HepG2 (cell line): Measurements from ENCODE around the gene SRC. TPM values are rescaled to one million over a fixed set of nuclear protein-coding genes. Genes with fewer than 3 reads are reported as not detected.

Experiments used
- ATF1 ChIP-seq: IDR thresholded peaks from 2 replicates; pipeline ENCODE4 v1.6.1; 2016; ENCODE audit warnings: mild to moderate bottlenecking, control low read depth
- DPF2 ChIP-seq: sonication (generic); formaldehyde crosslinking; IDR thresholded peaks from 2 replicates; pipeline ENCODE4 v1.4.0; 2020; ENCODE audit warnings: mild to moderate bottlenecking, low read depth, missing genetic modification reagents, borderline replicate concordance
- GLI4 ChIP-seq: sonication (generic); formaldehyde crosslinking; IDR thresholded peaks from 2 replicates; pipeline ENCODE4 v1.5.1; 2020; ENCODE audit warnings: missing genetic modification reagents, mild to moderate bottlenecking, moderate library complexity, borderline replicate concordance
- GZF1 ChIP-seq: sonication (generic); formaldehyde crosslinking; IDR thresholded peaks from 2 replicates; pipeline ENCODE4 v1.5.1; 2020; ENCODE audit warnings: mild to moderate bottlenecking, missing genetic modification reagents
- NR2C2 ChIP-seq: sonication (generic); formaldehyde crosslinking; IDR thresholded peaks from 2 replicates; pipeline ENCODE4 v1.4.0; 2020; ENCODE audit warnings: missing genetic modification reagents, mild to moderate bottlenecking, moderate library complexity, borderline replicate concordance
- PHF8 ChIP-seq: sonication (generic); formaldehyde crosslinking; IDR thresholded peaks from 2 replicates; pipeline ENCODE4 v1.5.0; 2020; ENCODE audit warnings: missing genetic modification reagents
- RBM22 ChIP-seq: fragments of 200-400 bp; formaldehyde crosslinking; optimal IDR thresholded peaks from 2 replicates; pipeline ENCODE3; 2017; ENCODE audit warnings: mild to moderate bottlenecking, low read length, moderate library complexity
- RBM39 ChIP-seq: fragments of 200-400 bp; formaldehyde crosslinking; IDR thresholded peaks from one replicate; pipeline ENCODE4 v1.6.1; 2018; ENCODE audit warnings: antibody characterized with exemption, mild to moderate bottlenecking, low read depth, low read length; ENCODE audit not compliant: poor library complexity, severe bottlenecking
- TBX2 ChIP-seq: sonication (generic); formaldehyde crosslinking; IDR thresholded peaks from 2 replicates; pipeline ENCODE4 v1.5.0; 2020; ENCODE audit warnings: missing genetic modification reagents, mild to moderate bottlenecking, borderline replicate concordance
- ZBTB38 ChIP-seq: sonication (generic); formaldehyde crosslinking; IDR thresholded peaks from 2 replicates; pipeline ENCODE4 v1.5.1; 2020; ENCODE audit warnings: mild to moderate bottlenecking, missing genetic modification reagents
- ZNF205 ChIP-seq: IDR thresholded peaks from 2 replicates; pipeline ENCODE4 v1.6.1; 2018; ENCODE audit warnings: missing biosample characterization, missing genetic modification reagents
- ZNF224 ChIP-seq: sonication (generic); formaldehyde crosslinking; IDR thresholded peaks from 2 replicates; pipeline ENCODE4 v1.5.0; 2020; ENCODE audit warnings: mild to moderate bottlenecking, missing genetic modification reagents
- ZNF362 ChIP-seq: sonication (generic); formaldehyde crosslinking; IDR thresholded peaks from 2 replicates; pipeline ENCODE4 v1.4.0; 2020; ENCODE audit warnings: missing genetic modification reagents, mild to moderate bottlenecking, borderline replicate concordance
- ZNF687 ChIP-seq: sonication (generic); formaldehyde crosslinking; IDR thresholded peaks from 2 replicates; pipeline ENCODE4 v1.5.1; 2020; ENCODE audit warnings: mild to moderate bottlenecking, missing genetic modification reagents, moderate library complexity
- ZNF691 ChIP-seq: sonication (generic); formaldehyde crosslinking; IDR thresholded peaks from 2 replicates; pipeline ENCODE4 v1.4.0; 2020; ENCODE audit warnings: missing genetic modification reagents, low read depth, mild to moderate bottlenecking, borderline replicate concordance
- ZNF704 ChIP-seq: sonication (generic); formaldehyde crosslinking; IDR thresholded peaks from 2 replicates; pipeline ENCODE4 v1.8.1; 2023; ENCODE audit warnings: mild to moderate bottlenecking, inconsistent platforms, moderate library complexity, missing genetic modification reagents, borderline replicate concordance
- polyA plus RNA-seq, 8 experiments: library from polyadenylated mRNA; depleted of rRNA in 3 of 8; stranded (reverse) in 7 of 8; unstranded in 1 of 8; fragments of >200 nt; fragmentation: Illumina TruSeq in 4 of 8; extraction: Trizol in 4 of 8; gene quantifications; 2 replicates each; pipeline versions ENCODE4 v1.2.1 to v1.2.3, GENCODE V29; 2011 to 2016; ENCODE audit warnings: low read depth in 4 of 8, missing spikeins in 1 of 8, mixed read lengths in 1 of 8; ENCODE audit not compliant: insufficient read depth in 1 of 8
- total RNA-seq, 5 experiments: library from RNA; depleted of rRNA; stranded (reverse); fragments of >200 nt; fragmentation: Illumina TruSeq; extraction: Trizol; gene quantifications; 2 replicates each; pipeline ENCODE4 v1.2.3, GENCODE V29; 2016; ENCODE audit warnings: low read depth in 1 of 5
- TF ChIP-seq, protein P1 (sequence below): fragments of 450-650 bp; IDR thresholded peaks from 2 replicates; pipeline ENCODE4 v1.6.1; 2017; ENCODE audit warnings: mild to moderate bottlenecking

SRC gene
- total and polyA plus RNA-seq, 2 of the 13 experiments (the other 11 are each of a cell fraction or from before 2014, with no cell fraction given): 54.7 to 192 TPM

DNA sequence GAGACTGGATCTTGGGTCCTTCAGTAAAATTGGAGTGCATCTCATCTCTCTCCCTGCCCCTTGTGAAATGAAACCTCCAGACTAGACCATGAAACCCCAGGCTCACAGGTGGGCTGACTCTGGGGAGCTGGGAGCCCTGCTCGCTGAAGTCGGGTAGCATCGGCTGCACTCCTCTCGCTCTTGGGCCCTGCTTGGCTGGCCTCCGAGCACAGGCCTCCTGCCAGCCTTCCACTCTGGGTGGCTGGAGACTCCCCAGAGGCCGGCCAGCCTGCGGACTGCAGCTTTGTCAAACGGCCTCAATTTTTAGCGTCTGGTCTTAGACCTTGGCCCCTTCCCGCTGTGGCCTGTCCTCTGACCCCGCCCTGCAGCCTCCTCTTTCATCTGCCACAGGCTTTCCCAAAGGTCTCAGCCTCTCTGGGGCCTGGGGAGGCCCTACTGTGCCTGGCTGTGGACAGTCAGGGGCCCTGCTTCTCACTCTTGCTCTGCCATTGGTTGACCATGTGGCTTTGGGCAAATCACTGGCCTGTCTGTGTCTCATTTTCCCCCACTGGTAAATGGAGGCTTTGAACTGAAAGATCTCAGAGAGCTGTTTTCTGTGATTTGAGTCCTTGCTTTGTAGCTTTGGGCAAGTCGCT lies 45.1 kb downstream of the SRC start (continued):
- TF ChIP-seq ZNF687 (peak; percentile 99), ZNF205 (peak; percentile 59; the same call in 1 of the 2 replicates), GLI4 (CRISPR knock-in tag) (peak; percentile 90; the same call in 1 of the 2 replicates), NR2C2 (CRISPR knock-in tag) (peak; percentile 88), GZF1 (CRISPR knock-in tag) (0 out of 2 replicates have a peak, but pooled peaks have one; percentile 56), PHF8 (CRISPR knock-in tag) (peak; percentile 72), ZBTB38 (CRISPR knock-in tag) (0 out of 2 replicates have a peak, but pooled peaks have one; percentile 61), ZNF691 (peak; percentile 77), RBM22 (peak; percentile 74), RBM39 (peak; percentile 68), DPF2 (CRISPR knock-in tag) (peak; percentile 81; the same call in 1 of the 2 replicates), ATF1 (no peak), ZNF704 (CRISPR knock-in tag) (0 out of 2 replicates have a peak, but pooled peaks have one; percentile 56), ZNF362 (CRISPR knock-in tag) (peak; percentile 50; the same call in 1 of the 2 replicates), TBX2 (CRISPR knock-in tag) (peak; percentile 90), ZNF224 (no peak; the same call in 1 of the 2 replicates)
- TF ChIP-seq, protein P1, sequence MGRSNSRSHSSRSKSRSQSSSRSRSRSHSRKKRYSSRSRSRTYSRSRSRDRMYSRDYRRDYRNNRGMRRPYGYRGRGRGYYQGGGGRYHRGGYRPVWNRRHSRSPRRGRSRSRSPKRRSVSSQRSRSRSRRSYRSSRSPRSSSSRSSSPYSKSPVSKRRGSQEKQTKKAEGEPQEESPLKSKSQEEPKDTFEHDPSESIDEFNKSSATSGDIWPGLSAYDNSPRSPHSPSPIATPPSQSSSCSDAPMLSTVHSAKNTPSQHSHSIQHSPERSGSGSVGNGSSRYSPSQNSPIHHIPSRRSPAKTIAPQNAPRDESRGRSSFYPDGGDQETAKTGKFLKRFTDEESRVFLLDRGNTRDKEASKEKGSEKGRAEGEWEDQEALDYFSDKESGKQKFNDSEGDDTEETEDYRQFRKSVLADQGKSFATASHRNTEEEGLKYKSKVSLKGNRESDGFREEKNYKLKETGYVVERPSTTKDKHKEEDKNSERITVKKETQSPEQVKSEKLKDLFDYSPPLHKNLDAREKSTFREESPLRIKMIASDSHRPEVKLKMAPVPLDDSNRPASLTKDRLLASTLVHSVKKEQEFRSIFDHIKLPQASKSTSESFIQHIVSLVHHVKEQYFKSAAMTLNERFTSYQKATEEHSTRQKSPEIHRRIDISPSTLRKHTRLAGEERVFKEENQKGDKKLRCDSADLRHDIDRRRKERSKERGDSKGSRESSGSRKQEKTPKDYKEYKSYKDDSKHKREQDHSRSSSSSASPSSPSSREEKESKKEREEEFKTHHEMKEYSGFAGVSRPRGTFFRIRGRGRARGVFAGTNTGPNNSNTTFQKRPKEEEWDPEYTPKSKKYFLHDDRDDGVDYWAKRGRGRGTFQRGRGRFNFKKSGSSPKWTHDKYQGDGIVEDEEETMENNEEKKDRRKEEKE: no peak
